ENCODE measurements around the gene AKR1D1.

DNA sequence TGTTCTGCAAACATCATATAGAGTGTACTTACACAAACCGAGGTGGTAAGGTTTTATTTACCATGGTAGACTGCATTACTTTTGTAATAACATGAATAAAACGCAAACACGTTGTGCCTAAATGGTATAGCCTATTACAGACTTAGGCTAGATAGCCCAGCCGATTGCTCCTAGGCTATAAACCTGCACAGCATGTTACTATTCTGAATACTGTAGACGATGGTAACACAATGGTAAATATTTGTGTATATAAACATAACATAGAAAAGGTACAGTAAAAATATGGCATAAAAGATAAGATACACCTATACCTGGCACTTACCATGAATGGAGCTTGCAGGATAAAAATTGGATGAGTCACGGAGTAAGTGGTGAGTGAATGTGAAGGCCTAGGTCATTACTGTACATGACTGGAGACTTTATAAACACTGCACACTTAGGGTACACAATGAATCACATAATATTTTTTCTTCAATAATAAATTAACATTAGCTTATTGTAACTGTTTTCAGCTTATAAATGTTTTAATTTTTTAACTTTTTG, 16.3 kb downstream of the AKR1D1 start:
- TF ChIP-seq CTCF (IDR thresholded peaks at IDR 0.05): no peak
- TF ChIP-seq POLR2AphosphoS5 (IDR thresholded peaks at IDR 0.05): no peak
- no peak for TF ChIP-seq POLR2A (IDR thresholded peaks at IDR 0.05)
